ENCODE data around the gene GLIS2.

- TF ChIP-seq CTCF (conservative IDR thresholded peaks at IDR 0.05 in 1 of 2, IDR thresholded peaks at IDR 0.05 in 1 of 2; ENCODE audit: low read depth in 1 of 2, low read length in 2 of 2), result no peak
- no peak for TF ChIP-seq EZH2 (IDR thresholded peaks at IDR 0.05; ENCODE audit: low read length, missing control alignments)
Measured at GRCh38 chr16:4303973-4304372, 11.9 kb upstream of the GLIS2 start.

All from fibroblast of lung (primary cell).